ENCODE data around the gene ATXN2.

Gene ATXN2

DNA sequence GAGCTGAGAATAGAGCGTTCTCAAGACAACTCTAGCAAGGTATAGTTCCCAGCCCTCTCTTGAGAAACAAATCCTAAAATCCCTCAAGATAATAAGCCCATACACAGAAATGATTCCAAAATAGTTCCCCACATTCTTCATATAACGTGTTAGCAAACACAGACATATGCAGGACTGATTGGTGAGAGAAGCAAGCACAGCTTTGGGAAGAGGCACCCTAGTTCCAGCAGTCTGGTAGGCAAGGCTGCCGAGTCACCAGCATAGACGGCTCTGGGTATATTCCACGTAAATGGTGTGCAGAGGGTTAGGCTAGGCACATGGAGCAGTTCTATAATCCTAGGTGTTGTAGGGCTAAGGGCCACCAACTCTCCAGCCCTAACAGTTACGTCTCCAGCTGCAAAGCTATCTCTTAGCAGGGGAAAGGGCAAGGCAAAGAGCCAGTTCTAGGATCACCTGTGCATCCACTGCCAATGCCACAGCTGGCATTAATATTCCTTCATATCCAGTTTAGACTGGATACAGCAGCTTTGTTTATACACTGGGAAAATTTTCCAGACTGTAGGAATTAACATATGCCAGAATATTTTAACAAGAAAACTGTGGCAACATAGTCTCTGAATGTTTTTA, 140.5 kb downstream of the ATXN2 start:
- no peak for TF ChIP-seq NFIC (IDR thresholded peaks at IDR 0.05)
- TF ChIP-seq MAX (IDR thresholded peaks at IDR 0.05): no peak
- TF ChIP-seq, protein P1, sequence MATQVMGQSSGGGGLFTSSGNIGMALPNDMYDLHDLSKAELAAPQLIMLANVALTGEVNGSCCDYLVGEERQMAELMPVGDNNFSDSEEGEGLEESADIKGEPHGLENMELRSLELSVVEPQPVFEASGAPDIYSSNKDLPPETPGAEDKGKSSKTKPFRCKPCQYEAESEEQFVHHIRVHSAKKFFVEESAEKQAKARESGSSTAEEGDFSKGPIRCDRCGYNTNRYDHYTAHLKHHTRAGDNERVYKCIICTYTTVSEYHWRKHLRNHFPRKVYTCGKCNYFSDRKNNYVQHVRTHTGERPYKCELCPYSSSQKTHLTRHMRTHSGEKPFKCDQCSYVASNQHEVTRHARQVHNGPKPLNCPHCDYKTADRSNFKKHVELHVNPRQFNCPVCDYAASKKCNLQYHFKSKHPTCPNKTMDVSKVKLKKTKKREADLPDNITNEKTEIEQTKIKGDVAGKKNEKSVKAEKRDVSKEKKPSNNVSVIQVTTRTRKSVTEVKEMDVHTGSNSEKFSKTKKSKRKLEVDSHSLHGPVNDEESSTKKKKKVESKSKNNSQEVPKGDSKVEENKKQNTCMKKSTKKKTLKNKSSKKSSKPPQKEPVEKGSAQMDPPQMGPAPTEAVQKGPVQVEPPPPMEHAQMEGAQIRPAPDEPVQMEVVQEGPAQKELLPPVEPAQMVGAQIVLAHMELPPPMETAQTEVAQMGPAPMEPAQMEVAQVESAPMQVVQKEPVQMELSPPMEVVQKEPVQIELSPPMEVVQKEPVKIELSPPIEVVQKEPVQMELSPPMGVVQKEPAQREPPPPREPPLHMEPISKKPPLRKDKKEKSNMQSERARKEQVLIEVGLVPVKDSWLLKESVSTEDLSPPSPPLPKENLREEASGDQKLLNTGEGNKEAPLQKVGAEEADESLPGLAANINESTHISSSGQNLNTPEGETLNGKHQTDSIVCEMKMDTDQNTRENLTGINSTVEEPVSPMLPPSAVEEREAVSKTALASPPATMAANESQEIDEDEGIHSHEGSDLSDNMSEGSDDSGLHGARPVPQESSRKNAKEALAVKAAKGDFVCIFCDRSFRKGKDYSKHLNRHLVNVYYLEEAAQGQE (IDR thresholded peaks at IDR 0.05; ENCODE audit: low read depth): no peak
- no peak for TF ChIP-seq EP300 (IDR thresholded peaks at IDR 0.05; ENCODE audit: borderline replicate concordance)
- TF ChIP-seq YY1 (IDR thresholded peaks at IDR 0.05; ENCODE audit: low read depth): no peak
- TF ChIP-seq CREB1 (IDR thresholded peaks at IDR 0.05; ENCODE audit: low read depth): no peak
- TF ChIP-seq TCF12 (IDR thresholded peaks at IDR 0.05; ENCODE audit: low read depth): no peak
- TF ChIP-seq FOXM1 (IDR thresholded peaks at IDR 0.05; ENCODE audit: borderline replicate concordance, low read depth): no peak
- TF ChIP-seq CEBPB (IDR thresholded peaks at IDR 0.05): no peak

DNA sequence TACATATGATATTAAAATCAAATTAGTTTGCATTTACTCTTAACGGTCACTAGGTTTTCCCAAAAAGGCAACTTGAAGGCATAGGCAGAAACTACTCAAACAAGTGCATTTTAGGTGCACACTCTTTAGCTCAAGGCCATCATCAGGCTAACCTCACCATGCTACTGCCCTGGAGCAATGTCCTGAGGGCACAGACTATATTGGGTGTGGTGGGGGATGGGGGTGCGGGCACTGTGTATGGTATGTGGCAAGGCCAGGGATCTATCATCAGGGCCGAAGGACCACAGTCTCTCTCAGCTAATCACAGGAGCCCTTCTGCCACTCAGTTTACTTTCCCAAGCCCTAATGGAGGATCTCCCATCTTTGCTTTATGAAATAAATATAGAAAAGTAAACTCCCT, 141.5 kb downstream of the ATXN2 start:
- TF ChIP-seq MAX (IDR thresholded peaks at IDR 0.05) (no peak), TEAD4 (IDR thresholded peaks at IDR 0.05) (no peak), TAF1 (IDR thresholded peaks at IDR 0.05; ENCODE audit: low read depth) (no peak), YY1 (IDR thresholded peaks at IDR 0.05; ENCODE audit: low read depth) (no peak), FOXM1 (IDR thresholded peaks at IDR 0.05; ENCODE audit: borderline replicate concordance, low read depth) (no peak), CREB1 (IDR thresholded peaks at IDR 0.05; ENCODE audit: low read depth) (no peak), EGR1 (IDR thresholded peaks at IDR 0.05) (no peak), ZBTB7A (IDR thresholded peaks at IDR 0.05; ENCODE audit: low read depth) (no peak)

DNA sequence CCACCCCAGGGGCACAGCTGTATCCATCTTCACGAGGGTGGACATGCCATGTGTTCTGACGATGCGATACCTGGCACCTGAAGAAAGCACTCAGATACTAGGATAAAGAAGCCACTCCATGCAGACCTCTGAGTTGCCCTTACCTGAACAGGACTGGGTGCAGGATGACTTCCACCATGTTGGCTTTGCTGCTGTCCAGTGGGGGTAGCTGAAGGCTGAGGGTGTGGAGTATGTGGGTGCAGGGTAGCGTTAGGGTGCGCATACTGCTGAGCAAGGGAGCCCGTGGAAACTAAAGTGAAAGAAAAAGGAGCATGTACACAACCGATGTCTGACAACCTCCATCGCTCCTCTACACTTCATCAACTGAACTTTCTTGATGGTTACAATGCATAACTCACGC, 142.0 kb downstream of the ATXN2 start:
- no peak for TF ChIP-seq NFIC (IDR thresholded peaks at IDR 0.05)

- no peak for TF ChIP-seq RAD21 (IDR thresholded peaks at IDR 0.05; ENCODE audit: low read depth)
- TF ChIP-seq, protein P2, sequence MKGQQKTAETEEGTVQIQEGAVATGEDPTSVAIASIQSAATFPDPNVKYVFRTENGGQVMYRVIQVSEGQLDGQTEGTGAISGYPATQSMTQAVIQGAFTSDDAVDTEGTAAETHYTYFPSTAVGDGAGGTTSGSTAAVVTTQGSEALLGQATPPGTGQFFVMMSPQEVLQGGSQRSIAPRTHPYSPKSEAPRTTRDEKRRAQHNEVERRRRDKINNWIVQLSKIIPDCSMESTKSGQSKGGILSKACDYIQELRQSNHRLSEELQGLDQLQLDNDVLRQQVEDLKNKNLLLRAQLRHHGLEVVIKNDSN (IDR thresholded peaks at IDR 0.05): no peak
- TF ChIP-seq ZBTB7A (IDR thresholded peaks at IDR 0.05; ENCODE audit: low read depth): no peak
These were observed 143.4 kb downstream of the ATXN2 start for GRCh38 chr12:111455448-111456320.

DNA sequence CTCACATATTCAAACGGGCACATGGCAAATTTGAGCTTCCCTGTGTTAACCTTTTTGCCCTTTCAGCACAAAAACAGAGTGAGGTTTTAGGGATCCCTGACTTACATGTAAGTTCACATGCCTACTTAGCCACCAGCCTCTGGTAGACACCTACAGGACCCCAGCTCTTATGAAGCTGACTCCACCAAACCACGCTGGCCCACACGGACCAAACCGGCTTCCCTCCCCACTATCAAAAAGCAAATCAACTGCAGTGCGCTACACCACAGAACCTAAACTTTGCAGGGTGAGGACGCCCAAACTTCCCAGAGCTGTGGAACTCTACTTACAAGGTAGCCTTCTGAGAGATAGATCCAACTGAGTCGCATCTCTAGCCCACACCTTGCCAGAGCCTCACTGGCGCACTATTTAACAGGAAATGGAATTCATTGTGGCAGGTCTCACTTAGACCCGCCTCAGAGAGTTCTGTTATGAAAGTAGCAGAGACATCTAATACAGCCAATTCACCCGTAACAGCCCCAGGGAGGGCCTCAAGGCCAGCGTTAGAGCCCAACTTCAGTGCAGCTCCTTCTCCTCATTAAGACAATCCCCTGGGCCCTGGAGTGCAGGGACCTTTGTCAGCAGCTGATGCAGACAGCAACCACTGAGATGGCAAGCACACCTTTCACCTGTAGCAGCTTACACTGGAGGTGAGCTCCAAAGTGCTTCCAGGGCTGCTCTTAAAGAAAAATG, 144.2 kb downstream of the ATXN2 start:
- TF ChIP-seq RAD21 (IDR thresholded peaks at IDR 0.05; ENCODE audit: low read depth): no peak
- TF ChIP-seq TCF12 (IDR thresholded peaks at IDR 0.05; ENCODE audit: low read depth): no peak
- no peak for TF ChIP-seq FOXM1 (IDR thresholded peaks at IDR 0.05; ENCODE audit: borderline replicate concordance, low read depth)
- TF ChIP-seq, protein P1 (IDR thresholded peaks at IDR 0.05; ENCODE audit: low read depth): no peak
- no peak for TF ChIP-seq YY1 (IDR thresholded peaks at IDR 0.05; ENCODE audit: low read depth)
- no peak for TF ChIP-seq ZBTB7A (IDR thresholded peaks at IDR 0.05; ENCODE audit: low read depth)
- TF ChIP-seq MAX (IDR thresholded peaks at IDR 0.05): no peak
- TF ChIP-seq NFIC (IDR thresholded peaks at IDR 0.05): no peak
- TF ChIP-seq EGR1 (IDR thresholded peaks at IDR 0.05): no peak
- TF ChIP-seq CEBPB (IDR thresholded peaks at IDR 0.05): no peak
- TF ChIP-seq EP300 (IDR thresholded peaks at IDR 0.05; ENCODE audit: borderline replicate concordance): no peak
- no peak for TF ChIP-seq CREB1 (IDR thresholded peaks at IDR 0.05; ENCODE audit: low read depth)
- no peak for TF ChIP-seq TEAD4 (IDR thresholded peaks at IDR 0.05)
- TF ChIP-seq, protein P2 (IDR thresholded peaks at IDR 0.05): no peak
- TF ChIP-seq TAF1 (IDR thresholded peaks at IDR 0.05; ENCODE audit: low read depth): no peak

Data from Ishikawa (cell line).